Eye (tissue), 1 donor: ENCODE results near the gene NPIPA3.
"Not testable (repeated sequence)": the region's sequence is repeated elsewhere in the genome, so short reads cannot be mapped to it uniquely, and the experiment has no call there.

Experiments used
- DNase-seq: peaks from one replicate; pipeline ENCODE4 v3.0.0-alpha.2; 2015

The NPIPA3 gene

DNA sequence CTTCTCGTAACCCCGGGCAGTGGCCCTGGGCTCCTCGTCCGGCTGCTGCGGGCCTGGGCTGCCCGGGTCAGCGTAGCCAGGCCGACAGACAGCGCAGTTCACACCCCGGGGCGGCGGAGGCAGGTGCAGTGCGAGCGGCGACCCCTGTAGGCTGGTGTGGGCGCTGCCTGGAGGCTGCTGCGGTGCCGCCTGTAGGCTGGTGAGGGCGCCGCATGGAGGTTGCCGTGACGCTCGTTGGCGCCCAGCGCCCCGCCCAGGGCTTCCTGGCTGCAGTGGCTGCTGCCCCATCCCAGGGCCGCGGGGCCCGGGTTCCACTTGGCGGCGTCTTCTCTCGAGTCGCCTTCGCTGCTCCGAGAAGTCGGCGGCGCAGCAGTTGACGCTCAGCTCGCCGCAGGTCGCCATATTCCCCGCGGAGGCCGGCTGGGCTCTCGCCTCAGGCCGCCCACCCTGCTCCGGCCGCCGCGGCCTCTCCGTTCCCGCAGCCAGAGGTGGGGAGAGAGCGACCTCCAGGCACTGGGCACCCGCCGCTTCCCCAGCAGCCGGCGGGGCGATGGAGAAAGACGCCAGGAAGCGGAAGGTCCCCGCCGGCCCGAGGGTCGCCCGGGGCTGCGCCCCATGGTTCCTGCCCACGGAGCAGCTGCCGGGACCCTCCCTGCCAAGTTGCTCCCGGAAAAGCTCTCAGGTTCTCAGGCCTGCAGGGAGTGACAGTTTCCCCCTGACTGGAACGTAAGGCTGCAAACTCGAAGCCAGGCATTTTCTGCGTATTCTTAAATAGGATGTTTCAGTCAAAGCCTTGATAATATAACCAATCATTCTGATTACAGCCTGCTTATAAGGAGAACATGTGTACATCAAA lies at the start of gene NPIPA3:
Gene NPIPA3, plus strand, starts transcription at position 256 of the 856 bp plus-strand sequence. CDS start 5,533 bp downstream, outside the sequence.
- DNase-seq, result not testable (repeated sequence)

DNA sequence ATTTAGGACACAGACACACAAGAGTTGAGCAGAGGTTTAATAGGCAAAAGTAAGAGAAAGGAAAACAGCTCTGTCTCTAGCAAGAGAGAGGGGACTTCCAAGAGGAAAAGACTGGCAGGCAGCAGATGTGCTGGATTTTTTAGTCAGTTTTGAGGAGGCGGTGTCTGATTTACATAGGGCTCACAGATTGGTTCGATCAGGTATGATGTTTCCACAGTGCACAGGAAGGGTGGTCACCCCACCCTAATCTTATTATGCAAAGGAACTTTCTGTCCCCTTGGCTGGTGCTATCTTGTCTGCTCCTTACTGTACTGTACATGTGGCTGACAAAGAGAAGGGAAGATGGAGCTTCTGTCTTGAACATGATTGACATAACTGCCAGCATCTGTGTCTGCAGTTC lies 45.1 kb upstream of the NPIPA3 start:
- no peak for DNase-seq

DNA sequence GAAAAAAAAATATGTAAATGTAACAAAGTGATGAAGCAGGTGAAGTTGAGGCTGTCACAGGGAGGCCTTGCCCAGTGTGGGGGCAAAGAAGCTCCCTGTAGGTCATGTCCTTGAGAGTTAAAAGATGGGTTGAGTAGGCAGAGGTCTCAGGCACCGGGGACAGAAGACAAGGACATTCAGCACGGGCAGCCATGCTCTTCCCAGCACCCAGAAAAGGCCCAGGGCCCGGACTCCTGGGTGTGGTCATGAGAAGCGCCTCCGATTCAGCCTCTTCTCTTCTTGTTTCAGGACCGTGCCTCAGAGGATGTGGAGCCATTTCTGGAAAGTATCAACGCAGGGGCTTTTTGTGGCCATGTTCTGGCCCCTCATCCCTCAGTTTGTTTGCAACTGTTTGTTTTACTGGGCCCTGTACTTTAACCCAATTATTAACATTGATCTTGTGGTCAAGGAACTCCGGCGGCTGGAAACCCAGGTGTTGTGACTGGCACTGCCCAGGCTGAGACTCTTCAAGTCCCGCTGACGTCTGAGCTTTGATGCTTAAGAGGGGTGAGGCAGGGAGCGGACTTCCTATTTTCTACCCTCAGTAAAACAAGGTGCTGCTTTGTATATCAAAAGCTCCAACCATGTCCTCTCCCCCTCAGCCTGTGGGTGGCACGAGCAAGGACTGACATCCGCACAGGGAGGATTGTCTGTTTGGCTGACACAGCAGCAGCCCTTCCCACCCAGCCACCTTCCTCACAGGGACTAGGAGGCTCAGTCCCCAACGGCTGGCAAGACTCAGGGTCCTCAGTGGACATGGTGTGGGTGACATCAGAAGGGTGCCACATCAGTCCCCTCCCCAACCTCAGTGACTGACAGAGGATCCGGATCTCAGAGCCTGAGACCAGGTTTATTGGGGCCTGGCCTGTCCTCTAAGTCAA lies 35.6 kb upstream of the NPIPA3 start:
- DNase-seq, result no peak

DNA sequence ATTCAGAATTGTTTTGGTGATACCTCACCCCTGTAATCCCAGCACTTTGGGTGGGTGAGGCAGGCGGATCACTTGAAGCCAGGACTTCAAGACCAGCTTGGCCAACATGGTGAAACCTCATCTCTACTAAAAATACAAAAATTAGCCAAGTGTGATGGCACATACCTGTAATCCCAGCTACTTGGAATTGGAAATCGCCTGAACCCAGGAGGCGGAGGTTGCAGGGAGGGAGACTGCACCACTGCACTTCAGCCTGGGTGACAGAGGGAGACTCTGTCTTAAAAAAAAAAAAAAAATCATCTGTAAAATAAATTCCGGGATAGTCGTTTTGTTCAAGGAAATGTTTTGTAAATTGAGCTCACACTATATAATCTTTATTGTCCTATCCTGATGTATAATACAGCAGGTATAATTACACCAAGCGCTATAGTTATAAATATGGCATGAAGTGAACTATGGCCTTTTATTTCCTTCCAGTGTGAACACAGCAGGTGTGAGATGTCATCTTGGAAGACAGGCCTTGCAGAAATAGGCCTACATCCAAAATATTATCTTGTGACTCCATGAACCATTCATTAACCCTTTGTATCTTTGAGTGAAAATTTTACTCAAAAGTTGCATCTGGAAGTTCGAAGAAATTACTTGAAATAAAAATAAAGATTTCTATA lies 34.5 kb upstream of the NPIPA3 start:
- no peak for DNase-seq

DNA sequence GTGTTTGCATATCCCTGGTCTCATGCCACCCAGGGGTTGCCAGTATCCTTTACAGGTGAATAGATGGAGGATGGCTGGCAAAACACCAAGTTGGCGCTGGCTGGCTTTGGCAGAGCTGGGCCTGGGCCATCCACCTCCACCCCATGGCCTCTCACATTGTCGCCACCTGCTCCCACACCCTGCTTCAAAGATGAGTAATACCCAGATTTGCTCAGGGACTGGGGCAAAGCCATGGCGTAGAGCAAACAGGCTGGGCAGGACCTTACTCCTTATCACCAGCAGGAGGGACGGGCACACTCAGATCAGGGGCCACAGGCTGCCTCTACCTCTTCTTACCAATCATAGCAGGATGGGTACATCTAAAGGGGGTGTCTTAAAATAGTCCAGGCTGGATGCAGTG lies 33.4 kb upstream of the NPIPA3 start:
- DNase-seq, result no peak

DNA sequence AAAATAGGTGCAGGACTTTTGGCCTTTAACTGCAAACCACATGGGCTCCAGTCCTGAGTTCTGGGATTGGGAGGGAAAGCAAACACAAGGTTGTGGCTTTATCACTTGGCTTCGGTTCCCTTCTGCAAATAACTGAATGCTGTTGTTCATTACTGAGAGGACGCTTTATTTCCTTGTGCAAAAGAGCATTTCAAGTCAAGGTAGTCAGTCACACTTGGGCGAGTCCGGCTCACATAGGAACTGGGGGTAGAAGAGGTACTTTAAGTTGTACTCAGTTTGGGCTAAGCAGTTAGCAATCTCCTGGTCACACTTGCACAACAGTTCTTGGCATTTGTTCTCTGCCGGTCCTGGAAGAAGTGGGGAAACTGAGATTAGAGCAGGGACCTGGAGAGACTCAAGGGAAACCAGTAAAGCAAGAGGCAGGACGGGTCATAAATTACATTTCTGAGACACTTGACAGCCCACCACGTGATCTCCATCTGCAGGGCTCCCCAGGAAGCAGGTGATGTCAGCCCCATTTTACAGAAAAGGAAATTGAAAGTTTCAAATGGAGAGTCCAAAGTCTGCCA lies 30.7 kb upstream of the NPIPA3 start:
- DNase-seq, result no peak

DNA sequence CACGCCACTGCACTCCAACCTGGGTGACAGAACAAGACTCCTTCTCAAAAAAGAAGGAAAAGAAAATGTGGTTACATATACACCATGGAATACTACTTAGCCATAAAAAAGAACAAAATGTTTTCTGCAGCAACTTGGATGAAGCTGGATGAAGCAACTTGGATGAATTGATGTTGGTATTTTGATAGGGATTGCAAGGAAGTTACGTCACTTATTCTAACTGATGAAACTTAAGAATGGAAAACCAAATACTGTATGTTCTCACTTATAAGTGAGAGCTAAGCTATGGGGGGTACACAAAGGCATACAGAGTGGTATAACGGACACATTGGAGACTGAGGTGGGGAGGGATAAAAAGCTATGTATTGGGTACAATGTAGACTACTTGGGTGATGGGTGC lies 26.6 kb upstream of the NPIPA3 start:
- no peak for DNase-seq

DNA sequence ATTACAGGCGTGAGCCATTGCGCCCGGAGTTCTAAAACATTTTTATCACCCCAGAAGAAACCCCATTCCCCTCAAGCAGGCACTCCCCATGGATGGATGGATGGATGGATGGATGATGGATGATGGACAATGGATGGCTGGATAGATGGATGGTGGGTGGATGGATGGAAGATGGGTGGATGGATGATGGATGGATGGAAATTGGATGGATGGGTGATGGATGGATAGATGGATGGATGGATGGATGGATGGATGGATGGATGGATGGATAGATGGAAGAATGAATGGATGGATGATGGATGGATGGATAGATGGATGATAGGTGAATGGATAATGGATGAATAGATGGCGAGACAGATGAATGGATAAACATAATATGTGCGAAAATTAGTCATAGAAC lies 25.6 kb upstream of the NPIPA3 start:
- no peak for DNase-seq

DNA sequence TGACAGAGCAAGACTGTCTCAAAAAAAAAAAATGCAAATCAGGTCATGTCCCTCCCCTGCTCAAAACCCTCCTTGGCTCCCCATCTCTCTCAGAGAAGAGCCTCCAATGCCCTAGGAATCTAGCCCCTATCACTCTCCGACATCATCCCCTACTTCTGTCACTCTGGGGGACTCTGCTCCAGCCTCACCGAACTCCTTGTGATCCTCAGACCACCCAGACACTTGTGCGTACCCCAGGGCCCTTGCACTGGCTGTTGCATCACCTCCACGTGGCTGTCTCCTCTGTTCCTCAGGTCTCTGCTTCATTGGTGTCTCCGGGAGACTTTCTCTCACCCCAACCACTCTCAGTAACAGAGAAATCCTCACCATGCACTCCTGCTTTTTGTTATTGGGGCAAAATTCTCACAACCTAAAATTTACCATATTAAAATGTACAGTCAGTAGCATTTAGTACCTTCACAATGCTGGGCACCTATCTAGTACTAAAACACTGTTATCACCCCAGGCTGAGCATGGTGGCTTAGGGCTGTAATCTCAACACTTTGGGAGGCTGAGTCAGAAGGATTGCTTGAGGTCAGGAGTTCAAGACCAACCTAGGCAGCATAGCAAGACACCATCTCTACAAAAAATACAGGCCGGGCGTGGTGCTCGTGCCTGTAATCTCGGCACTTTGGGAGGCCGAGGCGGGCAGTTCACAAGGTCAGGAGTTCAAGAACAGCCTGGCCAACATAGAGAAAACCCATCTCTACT lies 24.3 kb upstream of the NPIPA3 start:
- no peak for DNase-seq

DNA sequence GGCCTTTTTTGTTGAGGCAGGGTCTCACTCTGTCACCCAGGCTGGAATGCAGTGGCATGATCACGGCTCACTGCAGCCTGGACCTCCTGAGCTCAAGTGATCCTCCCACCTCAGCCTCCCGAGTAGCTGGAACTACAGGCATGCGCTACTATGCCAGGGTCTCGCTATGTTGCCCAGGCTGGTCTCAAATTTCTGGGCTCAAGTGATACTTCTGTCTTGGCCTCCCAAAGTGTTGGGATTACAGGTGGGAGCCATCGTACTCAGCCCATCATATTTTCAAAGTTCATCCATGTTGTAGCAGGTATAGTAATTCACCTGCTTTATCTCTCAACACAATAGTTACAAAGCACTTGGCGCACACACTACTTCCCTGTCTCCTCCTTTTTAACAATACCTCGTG lies 22.8 kb upstream of the NPIPA3 start:
- not testable (repeated sequence) for DNase-seq

DNA sequence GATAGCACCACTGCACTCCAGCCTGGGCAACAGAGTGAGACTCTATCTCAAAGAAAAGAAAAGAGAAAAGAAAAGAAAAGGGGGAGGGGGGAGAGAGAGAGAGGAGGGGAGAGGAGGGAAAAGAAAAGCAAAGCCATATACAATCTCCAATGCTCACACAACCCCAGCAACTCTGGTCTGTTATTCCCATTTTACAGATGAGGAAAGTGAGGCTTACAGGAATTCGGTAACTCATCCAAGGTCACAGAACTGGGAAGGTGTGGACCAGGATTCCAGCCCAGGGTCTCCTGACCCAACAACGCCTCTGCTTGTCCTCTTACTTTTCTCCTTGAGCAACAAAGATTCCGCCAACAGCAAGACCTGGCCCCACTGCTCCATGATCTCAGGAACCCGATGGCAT lies 22.1 kb upstream of the NPIPA3 start:
- DNase-seq, result no peak

DNA sequence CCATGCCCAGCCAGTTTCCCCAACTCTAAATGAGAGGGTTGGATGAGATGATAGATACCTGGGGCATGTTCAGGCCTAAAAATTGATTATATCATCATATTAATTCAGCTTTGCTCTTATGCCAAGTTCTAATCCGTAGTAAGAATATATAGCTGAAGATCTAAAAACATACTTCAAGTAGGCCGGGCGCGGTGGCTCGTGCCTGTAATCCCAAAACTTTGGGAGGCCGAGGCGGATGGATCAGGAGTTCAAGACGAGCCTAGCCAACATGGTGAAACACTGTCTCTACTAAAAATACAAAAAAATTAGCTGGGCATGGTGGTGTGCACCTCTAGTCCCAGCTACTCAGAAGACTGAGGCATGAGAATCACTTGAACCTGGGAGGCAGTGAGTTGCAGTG lies 21.1 kb upstream of the NPIPA3 start:
- DNase-seq, result no peak

DNA sequence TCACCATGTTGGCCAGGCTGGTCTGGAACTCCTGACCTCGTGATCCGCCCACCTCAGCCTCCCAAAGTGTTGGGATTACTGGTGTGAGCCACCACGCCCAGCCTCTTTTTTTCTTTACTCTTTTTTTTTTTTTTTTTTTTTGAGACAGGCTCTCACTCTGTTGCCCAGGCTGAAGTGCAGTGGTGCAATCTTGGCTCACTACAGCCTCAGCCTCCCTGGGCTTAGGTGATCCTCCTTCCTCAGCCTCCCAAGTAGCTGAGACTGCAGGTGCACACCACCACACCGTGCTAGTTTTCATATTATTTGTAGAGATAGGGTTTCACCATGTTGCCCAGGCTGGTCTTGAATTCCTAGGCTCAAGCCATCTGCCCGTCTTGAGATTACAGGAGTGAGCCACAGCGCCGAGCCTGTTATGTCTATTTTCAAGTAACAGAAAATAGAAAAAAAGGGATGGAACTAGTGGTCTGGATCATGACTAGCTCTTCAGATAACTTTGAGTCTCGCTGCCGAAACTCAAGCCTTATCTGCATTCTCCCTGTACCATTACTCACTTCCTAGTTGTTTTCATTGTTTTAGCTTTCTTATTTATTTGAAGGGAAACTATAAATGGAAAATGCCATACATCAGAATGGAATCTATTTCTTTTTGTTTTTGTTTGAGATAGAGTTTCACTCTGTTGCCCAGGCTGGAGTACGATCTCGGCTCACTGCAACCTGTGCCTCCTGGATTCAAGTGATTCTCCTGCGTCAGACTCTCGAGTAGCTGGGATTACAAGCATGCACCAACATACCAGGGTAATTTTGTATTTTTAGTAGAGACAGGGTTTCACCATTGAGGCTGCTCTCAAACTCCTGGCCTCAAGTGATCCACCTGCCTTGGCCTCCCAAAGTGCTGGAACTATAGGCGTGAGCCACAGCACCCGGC lies 17.1 kb upstream of the NPIPA3 start:
- DNase-seq, result not testable (repeated sequence)

DNA sequence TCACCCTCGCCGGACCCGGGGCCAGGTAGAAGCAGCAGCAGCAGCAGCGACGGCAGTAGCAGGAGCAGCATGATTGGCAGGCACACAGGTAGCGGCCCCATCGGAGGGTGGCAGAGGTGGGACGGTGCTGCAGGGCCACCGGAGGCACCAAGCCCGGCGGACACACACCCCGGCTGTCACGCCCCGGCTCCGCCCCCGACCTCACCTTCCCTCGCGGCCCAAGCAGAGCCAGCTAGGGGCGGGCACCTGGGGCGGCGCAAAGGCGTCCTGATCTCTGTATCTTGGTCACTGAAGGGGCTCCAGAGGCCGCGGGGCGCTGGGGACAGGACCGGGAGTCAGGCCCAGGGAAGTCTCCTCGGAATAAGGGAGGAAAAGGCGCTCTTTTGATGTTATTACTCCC lies 9.1 kb upstream of the NPIPA3 start, which contains the start of gene PLA2G10:
Gene PLA2G10, minus strand, starts transcription at position 180 of the 400 bp plus-strand sequence. Its CDS starts 79 bp downstream, at position 101.
- not testable (repeated sequence) for DNase-seq

DNA sequence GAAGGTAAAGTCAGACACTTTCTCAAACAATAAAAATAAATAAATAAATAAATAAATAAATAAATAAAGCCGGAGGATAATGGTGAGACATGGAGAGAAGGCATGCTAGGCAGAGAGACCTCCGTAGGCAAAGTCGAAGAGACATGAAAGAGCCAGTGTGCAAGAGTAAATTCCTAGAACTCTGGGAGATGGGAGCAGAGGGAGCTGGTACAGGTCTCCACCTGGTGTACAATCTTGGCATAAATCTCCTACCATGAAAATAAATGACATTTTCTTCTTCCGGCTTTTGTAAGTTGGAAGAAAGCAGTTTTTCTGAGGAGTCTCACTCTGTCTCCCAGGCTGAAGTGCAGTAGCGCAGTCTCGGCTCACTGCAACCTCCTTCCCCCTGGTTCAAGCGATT lies 1.4 kb upstream of the NPIPA3 start:
- DNase-seq, result not testable (repeated sequence)

DNA sequence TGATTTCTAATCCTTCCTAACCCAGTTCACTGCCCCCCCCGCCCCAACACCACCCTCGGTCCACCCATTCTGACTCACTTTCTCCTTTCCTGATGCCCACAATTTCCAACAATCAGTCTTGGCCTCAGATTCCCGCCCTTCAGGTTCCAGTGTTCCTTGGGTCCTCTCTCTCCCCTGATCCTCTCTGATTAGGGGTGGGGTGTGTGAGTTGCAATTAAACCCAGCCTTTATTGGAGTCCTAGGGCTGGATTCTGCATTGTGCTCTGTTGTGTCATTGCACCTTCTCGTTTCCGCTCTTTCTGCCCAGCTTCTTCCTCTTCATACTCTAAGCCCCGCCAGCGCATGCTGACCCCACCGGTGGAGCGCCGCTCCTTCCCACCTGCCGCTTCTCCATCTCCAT lies 539 bp upstream of the NPIPA3 start:
- DNase-seq, result not testable (repeated sequence)

DNA sequence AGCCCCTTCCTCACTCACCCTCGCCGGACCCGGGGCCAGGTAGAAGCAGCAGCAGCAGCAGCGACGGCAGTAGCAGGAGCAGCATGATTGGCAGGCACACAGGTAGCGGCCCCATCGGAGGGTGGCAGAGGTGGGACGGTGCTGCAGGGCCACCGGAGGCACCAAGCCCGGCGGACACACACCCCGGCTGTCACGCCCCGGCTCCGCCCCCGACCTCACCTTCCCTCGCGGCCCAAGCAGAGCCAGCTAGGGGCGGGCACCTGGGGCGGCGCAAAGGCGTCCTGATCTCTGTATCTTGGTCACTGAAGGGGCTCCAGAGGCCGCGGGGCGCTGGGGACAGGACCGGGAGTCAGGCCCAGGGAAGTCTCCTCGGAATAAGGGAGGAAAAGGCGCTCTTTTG lies 30.0 kb downstream of the NPIPA3 start:
- DNase-seq, result not testable (repeated sequence)

DNA sequence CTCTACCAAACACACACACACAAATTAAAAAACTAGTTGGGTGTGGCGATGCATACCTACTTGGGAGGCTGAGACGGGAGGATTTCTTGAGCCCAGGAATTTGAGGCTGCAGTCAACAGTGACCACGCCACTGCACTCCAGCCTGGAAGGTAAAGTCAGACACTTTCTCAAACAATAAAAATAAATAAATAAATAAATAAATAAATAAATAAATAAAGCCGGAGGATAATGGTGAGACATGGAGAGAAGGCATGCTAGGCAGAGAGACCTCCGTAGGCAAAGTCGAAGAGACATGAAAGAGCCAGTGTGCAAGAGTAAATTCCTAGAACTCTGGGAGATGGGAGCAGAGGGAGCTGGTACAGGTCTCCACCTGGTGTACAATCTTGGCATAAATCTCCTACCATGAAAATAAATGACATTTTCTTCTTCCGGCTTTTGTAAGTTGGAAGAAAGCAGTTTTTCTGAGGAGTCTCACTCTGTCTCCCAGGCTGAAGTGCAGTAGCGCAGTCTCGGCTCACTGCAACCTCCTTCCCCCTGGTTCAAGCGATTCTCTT lies 37.7 kb downstream of the NPIPA3 start:
- DNase-seq, result not testable (repeated sequence)

DNA sequence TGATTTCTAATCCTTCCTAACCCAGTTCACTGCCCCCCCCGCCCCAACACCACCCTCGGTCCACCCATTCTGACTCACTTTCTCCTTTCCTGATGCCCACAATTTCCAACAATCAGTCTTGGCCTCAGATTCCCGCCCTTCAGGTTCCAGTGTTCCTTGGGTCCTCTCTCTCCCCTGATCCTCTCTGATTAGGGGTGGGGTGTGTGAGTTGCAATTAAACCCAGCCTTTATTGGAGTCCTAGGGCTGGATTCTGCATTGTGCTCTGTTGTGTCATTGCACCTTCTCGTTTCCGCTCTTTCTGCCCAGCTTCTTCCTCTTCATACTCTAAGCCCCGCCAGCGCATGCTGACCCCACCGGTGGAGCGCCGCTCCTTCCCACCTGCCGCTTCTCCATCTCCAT lies 38.6 kb downstream of the NPIPA3 start:
- DNase-seq, result not testable (repeated sequence)
